GM12873 (cell line): ENCODE data around the gene ETNK2.

Experiments used
- CTCF ChIP-seq: IDR thresholded peaks from 2 replicates; pipeline ENCODE4 v1.5.1; 2012; ENCODE audit warnings: low read depth, mild to moderate bottlenecking, moderate library complexity, low read length, control low read depth; ENCODE audit not compliant: insufficient read depth; ENCODE audit errors: missing control alignments

Gene ETNK2

DNA sequence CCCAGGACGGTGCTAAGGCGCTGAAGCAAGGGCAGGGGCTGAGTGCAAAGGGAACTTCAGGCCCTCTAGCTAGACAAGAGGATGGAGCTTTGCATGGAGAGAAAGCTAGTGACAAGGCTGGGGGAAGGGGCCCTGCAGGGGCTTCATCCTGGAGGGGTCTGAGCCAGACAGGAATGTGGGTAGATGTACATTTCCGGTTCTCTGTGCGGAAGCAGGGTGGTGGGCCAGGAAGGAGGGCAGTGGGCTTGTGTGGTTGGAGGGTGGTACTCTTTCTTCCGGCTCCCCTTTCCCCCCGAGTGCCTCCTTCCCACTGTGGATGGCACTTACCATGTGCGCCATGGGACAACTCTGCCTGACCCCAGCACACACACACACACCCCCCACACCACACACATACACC, 42.9 kb upstream of the ETNK2 start:
- no peak for TF ChIP-seq CTCF

- no peak for TF ChIP-seq CTCF
Observed at GRCh38 chr1:204194080-204194479, 42.2 kb upstream of the ETNK2 start.

DNA sequence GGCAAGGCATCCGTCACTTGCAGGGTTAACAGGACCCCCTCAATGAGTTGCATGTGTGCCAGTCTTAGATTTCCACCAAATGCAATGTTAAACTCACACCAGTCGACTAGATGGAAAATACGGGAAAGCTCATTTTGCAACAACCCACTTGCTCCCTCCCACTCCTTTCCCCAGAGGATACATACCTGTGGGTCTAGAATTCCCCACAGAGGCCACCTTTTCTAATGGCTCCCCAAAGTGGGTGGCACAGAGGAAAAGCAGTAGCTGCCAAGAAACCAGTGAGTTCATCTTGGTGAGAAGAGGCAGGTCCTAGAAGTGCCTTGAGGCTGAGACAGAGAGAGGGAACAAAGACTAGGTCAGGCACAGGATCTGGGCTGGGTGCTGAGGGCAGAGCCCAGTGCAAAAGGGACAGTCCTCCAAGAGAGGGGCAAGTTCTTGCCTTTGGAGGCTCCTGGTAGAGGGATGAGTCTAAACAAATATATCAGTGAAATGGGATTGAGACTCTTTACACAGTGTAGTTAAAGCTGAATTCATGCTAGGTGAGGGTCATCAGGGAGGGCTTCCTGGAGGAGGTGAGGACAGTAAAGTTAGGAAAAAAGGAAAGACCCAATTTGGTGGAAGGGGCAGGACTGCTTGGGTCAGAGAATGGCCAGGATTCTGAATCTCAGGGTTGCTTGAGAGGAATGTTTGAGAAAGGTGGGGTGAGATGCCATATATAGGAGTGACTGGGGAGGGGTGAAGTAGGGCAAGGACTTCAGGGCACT, 40.9 kb upstream of the ETNK2 start:
- no peak for TF ChIP-seq CTCF

DNA sequence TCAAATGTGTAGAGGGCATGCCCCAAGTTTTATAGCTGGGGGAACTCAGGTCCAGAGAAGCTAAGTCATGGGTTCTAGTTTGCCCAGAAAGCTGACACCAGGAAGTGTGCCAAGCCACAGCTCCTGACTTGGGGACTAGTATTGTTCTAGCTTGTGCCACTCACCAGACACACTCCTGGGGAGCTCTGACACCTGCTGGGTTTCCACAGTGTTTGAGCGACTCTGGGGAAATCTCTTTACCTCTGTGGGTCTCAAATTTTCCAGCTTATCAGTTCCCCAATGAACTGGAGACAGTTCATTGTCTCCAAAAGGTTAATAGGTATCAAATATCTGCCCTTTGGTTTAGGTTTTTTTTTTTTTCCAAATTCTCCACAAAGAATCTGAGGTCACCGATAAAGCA, 40.2 kb upstream of the ETNK2 start:
- TF ChIP-seq CTCF = no peak

GRCh38 chr1:204191456-204191855, 39.6 kb upstream of the ETNK2 start:
- TF ChIP-seq CTCF = no peak

- no peak for TF ChIP-seq CTCF
Observed at GRCh38 chr1:204190212-204191211, 38.7 kb upstream of the ETNK2 start.
